HL-60/S4 (cell line): ENCODE results near the gene ASAP2.

ENCODE experiments used
- in situ Hi-C: fragments of 300-500 bp; cut with MboI; formaldehyde crosslinking; loops from 2 replicates; pipeline ENCODE4 v1.14.3; 2022; ENCODE audit warnings: low sequenced_read_pairs

ASAP2 gene

DNA sequence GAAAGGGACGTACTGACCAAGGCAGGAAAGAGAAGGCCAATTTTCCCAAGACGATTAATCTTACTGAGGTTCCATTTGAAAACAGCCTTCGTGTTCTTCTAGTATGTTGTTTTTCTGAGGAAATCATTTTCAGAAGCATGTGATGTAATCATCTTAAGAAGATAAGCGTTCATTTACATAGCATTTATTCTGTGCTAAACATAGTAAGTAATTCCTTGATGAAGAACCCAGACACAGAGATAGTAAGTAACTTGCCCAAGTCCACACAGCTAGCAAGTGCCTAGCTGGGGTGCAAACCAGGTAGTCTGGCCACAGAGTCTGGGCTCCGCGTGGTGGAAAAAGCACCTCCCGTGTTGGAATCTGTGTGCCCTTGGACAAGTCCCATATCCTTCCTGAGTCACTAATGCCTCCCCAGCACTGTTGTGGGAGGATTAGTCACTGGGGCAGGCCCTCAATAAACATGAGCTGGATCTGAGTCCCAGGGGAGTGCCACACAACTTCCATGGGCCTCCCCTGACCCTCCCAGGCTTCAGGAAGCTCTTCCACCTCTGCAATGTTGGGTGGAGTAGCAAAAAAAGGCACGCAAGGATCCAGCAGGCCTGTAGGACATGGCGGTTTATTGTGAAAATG, 26.9 kb upstream of the ASAP2 start:
- in situ Hi-C loops = no loop called here

GRCh38 chr2:9184361-9184760, 22.3 kb upstream of the ASAP2 start:
- in situ Hi-C loops = no loop called here

- in situ Hi-C loops = no loop called here
Measured at GRCh38 chr2:9187620-9188214, 18.9 kb upstream of the ASAP2 start.

- in situ Hi-C loops = no loop called here
Measured at GRCh38 chr2:9188823-9189222, 17.8 kb upstream of the ASAP2 start.

DNA sequence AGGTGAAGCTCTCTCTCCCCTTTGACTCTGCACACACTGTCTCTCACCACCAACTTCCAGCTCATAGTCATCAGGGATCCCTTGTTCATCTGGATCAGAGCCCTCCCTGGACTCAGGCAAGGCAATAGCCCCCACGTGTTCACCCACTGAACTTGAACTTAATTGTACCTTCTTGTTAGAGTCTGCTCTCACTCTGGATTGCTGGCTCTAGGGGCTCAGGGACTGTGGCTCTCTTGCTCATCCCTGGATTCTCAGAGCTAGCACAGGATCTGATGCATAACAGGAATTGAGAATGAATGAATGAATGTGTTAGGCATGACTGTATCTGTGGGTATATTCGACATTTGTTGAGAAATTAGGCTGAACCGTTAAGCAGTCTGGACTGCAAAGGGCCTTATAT, 16.7 kb upstream of the ASAP2 start:
- in situ Hi-C loops = no loop called here

DNA sequence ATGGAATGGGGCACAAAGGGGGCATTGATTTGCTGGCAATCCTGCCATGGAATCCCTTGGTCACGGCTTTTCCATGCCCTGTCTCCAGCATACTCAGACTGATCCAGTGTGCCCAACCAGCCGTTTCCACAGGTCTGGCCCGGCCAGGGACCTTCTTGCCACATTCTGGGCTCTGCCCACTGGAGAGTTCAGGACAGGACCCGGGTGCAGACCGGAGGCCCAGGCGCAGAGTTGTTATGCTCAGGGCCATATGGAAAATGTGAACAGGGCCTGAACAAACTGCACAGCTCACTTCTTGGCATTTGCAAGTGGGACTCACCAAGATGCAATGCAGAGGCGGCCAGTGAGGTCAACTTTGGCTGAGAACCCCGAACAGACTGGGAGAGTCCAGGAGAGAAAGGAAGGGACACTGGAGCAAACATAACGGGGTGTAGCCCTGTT, 15.6 kb upstream of the ASAP2 start:
- in situ Hi-C loops = no loop called here

- in situ Hi-C loops = no loop called here
Measured at GRCh38 chr2:9192712-9193111, 13.9 kb upstream of the ASAP2 start.

GRCh38 chr2:9194352-9194751, 12.3 kb upstream of the ASAP2 start:
- in situ Hi-C loops = no loop called here

- in situ Hi-C loops = no loop called here
Measured at GRCh38 chr2:9196637-9197036, 10.0 kb upstream of the ASAP2 start.

GRCh38 chr2:9197916-9198315, 8.7 kb upstream of the ASAP2 start:
- in situ Hi-C loops = no loop called here

- in situ Hi-C loops = no loop called here
Measured at GRCh38 chr2:9199716-9200632, 6.6 kb upstream of the ASAP2 start.

- in situ Hi-C loops = no loop called here
Measured at GRCh38 chr2:9200633-9201015, 6.0 kb upstream of the ASAP2 start.

GRCh38 chr2:9201185-9201891, 5.3 kb upstream of the ASAP2 start:
- in situ Hi-C loops = no loop called here

- in situ Hi-C loops = no loop called here
Measured at GRCh38 chr2:9203006-9203405, 3.6 kb upstream of the ASAP2 start.

- in situ Hi-C loops = no loop called here
Measured at GRCh38 chr2:9203876-9204275, 2.7 kb upstream of the ASAP2 start.

GRCh38 chr2:9204939-9205338, 1.7 kb upstream of the ASAP2 start:
- in situ Hi-C loops = no loop called here

GRCh38 chr2:9205486-9205885, 1.1 kb upstream of the ASAP2 start:
- in situ Hi-C loops = no loop called here

GRCh38 chr2:9206991-9207640, 504 bp downstream of the ASAP2 start:
- in situ Hi-C loops = no loop called here

DNA sequence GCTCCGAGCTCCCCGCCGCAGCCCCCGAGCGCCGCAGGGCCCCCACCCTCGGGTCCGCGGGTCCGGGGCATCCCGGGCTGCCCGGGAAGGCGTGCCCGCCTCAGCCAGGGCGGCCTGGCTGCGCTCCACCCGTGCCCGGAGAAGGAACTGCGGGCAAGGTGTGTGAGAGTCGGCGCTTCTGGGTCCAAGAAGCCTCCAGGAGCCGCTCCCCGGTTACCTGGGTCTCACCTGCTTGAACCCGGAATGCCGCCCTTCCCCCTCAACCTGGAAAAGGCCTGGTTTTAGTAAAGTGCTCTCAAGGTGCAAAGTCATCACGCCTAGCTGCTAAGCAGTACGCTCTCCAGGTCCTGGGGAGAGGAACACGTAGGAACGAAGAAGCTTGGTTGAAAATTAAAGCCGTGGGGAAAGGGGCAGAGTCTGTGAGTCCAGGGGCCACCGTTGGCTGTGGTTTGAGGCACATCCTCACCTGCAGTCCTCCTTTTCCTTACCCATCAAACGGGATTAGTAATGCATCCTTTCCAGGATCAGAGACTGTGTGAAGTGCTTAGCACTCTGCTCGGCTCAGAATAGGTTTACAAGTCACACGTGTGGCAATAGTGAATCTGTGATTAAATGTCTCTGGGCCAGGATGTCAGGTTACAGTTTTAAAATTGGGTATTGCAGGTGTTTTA, 1.2 kb downstream of the ASAP2 start:
- in situ Hi-C loops = no loop called here

- in situ Hi-C loops = no loop called here
Measured at GRCh38 chr2:9208875-9209274, 2.3 kb downstream of the ASAP2 start.
